ENCODE results near the gene AMER3.

The AMER3 gene

GRCh38 chr2:130814931-130815680 is 59.8 kb downstream of the AMER3 start:
- no peaks in the 10 kb centered on the region for H3K27me3 ChIP-seq (ENCODE audit: control insufficient read depth, insufficient read depth, low read length, poor library complexity, severe bottlenecking)
- no peak overlapping the region for H3K4me3 ChIP-seq (ENCODE audit: insufficient read depth, low read depth, low read length)
- 94% methylated on average over 15 of the region's 15 CpGs for WGBS, 2 experiments
- peaks cover 10% of the 10 kb centered on the region for H3K4me1 ChIP-seq (ENCODE audit: control insufficient read depth, insufficient read depth, low read length)
- no peaks in the 10 kb centered on the region for H3K9me3 ChIP-seq (ENCODE audit: control insufficient read depth, low read length)
- no peaks in the 10 kb centered on the region for H3K36me3 ChIP-seq (ENCODE audit: control insufficient read depth, insufficient read depth, low read length)
- no peak overlapping the region for H3K27ac ChIP-seq (ENCODE audit: insufficient read depth, low read depth, low read length, poor library complexity, severe bottlenecking)

All from ectodermal cell (in vitro differentiated cells).